ENCODE data around the gene ADA.

DNA sequence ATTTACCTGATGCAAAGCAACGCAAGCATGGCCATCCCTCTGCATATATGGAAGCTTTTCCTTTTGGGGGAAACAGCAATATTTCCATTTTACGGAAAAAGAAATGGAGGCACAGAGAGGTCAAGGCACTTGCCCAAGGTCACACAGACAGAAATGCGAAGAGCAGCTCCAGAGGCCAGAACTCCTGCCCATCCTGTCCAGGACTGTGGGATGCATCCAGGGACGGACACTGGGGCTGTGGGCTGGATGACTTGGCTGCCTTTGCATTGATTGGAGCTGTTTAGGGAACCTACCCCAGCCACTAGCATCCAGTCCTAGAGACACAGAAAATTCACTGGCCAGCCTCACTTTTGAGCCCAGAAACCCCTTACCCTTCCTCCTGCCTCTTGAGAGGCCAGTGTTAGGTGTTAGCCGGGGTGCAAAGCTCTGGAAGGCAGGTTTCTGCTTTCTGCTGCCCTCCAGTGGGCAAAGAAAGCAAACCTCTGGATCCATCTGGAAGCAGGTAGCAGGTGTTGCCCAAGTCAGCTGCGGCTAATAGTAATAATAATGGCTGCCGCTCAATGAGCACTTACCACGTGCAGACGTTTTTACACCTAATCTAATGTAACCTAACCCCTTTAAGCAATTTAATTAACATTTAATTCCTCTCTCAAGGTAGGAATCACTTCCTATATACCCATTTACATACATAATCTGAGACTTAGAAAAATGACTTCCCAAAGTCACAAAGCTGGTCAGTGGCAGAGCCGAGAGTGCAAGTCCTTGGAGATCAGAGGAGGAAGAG is 32.0 kb upstream of the ADA start:
- TF ChIP-seq CTCF (conservative IDR thresholded peaks at IDR 0.05; ENCODE audit: low read depth, low read length) (peak; percentile 89), EZH2phosphoT487 (IDR thresholded peaks at IDR 0.05; ENCODE audit: borderline replicate concordance, low read length) (no peak)
